HG03064 (cell line): ENCODE data around the gene BSG.

Experiments used
- ATAC-seq: cut with Tn5 transposase; IDR thresholded peaks from one replicate; pipeline ENCODE4 v1.9.1; 2021; ENCODE audit warnings: low read depth; ENCODE audit not compliant: unreplicated experiment

The BSG gene

GRCh38 chr19:539429-540030 lies 32.9 kb upstream of the BSG start:
- ATAC-seq: no peak

- ATAC-seq: no peak
These were observed 31.3 kb upstream of the BSG start for GRCh38 chr19:540867-541637.

GRCh38 chr19:541699-542098 lies 30.7 kb upstream of the BSG start:
- no peak for ATAC-seq

GRCh38 chr19:542173-542866 lies 30.1 kb upstream of the BSG start:
- ATAC-seq: no peak

- ATAC-seq: no peak
These were observed 28.3 kb upstream of the BSG start, which contains the start of gene GZMM for GRCh38 chr19:543910-544608. GZMM (plus strand) TSS chr19:544053; CDS start chr19:544072, 19 bp downstream.

- no peak for ATAC-seq
These were observed 25.3 kb upstream of the BSG start for GRCh38 chr19:547117-547516.

GRCh38 chr19:547836-548720 lies 24.3 kb upstream of the BSG start:
- ATAC-seq: no peak

GRCh38 chr19:548886-549830 lies 23.2 kb upstream of the BSG start:
- ATAC-seq: no peak

GRCh38 chr19:554817-555216 lies 17.6 kb upstream of the BSG start:
- ATAC-seq: no peak

- ATAC-seq: no peak
These were observed 17.0 kb upstream of the BSG start for GRCh38 chr19:555474-555808.

GRCh38 chr19:556611-557382 lies 15.6 kb upstream of the BSG start:
- no peak for ATAC-seq

GRCh38 chr19:558770-559439 lies 13.5 kb upstream of the BSG start:
- ATAC-seq: no peak

GRCh38 chr19:560121-560520 lies 12.3 kb upstream of the BSG start:
- no peak for ATAC-seq

- no peak for ATAC-seq
These were observed 6.0 kb upstream of the BSG start for GRCh38 chr19:566403-566802.

- ATAC-seq: no peak
These were observed 5.6 kb upstream of the BSG start for GRCh38 chr19:566844-567243.

- no peak for ATAC-seq
These were observed 5.0 kb upstream of the BSG start for GRCh38 chr19:567296-567900.

- no peak for ATAC-seq
These were observed 2.1 kb upstream of the BSG start for GRCh38 chr19:570251-570686.
